NOMO-1 treated with DMSO at 0.1 percent for 48 hours (cell line): ENCODE data around the gene COL5A1.

Experiments
- DNase-seq: peaks from one replicate; lab custom pipeline; 2025; ENCODE audit not compliant: unreplicated experiment; lab: John Stamatoyannopoulos, UW

Gene COL5A1

GRCh38 chr9:134829356-134829937 lies 187.8 kb downstream of the COL5A1 start:
- DNase-seq: no peak

DNA sequence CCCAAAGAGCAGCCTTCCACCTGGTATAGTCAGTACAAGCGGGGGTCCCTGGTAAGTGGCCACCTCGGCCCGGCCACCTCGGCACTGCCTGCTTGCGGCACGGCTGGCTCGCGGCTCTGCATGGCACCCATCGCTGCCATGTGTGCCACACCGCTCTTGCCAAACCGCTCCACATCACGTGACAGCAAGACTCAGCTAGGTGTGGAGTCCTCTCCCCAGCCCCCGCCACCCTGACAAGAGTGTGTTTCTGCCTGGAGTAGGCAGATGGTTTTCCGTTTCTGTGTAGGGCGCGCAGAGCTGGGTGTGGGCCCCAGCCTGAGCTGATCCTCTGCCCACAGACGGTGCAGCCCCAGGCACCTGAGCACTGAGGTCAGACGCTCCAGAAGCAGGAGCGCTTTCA lies 188.5 kb downstream of the COL5A1 start:
- DNase-seq: no peak

DNA sequence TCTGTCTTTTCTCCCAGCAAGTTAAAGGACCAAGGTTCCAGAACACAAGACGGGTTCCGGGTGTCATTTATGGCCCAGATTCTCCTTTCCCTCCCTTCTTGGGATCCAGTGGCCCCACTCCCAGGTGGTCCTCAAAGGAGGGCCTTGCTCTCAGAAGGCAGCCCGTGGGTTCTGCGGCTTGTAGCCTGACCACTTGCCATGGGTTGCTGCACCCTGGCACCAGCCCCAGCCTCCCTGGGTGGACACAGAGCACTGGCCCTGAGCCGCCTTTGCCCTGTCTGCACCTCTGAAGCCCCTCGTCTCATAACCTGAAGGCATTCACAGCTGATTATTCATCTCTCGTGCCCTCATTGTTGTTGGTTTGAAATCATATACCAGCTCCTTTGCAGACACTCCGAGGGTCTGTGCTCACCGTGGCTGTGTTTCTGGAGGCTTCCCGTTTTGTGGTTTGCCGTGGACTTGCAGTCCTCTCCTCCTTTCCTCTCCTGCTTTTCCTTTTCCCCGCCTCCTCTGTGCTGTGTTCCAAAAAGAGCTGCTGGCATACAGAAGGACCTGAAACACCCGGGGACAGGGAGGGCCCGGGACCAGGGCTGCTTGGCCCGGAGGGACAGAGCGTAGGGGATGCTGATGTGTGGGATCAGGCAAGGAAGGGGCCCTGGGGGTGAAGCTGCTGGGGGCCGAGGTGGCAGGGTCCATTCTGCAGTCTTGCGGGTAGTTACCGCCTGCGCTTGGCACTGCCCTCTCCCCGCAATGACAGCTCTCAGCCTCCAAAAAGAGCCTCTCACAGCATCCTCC lies 189.5 kb downstream of the COL5A1 start:
- DNase-seq: no peak

- DNase-seq: no peak
Measured at GRCh38 chr9:134832471-134832870, 190.9 kb downstream of the COL5A1 start.

GRCh38 chr9:134833294-134833880 lies 191.8 kb downstream of the COL5A1 start:
- no peak for DNase-seq

- no peak for DNase-seq
Measured at GRCh38 chr9:134834217-134834956, 192.8 kb downstream of the COL5A1 start.

GRCh38 chr9:134834957-134835419 lies 193.4 kb downstream of the COL5A1 start:
- no peak for DNase-seq

- DNase-seq: no peak
Measured at GRCh38 chr9:134835448-134835847, 193.8 kb downstream of the COL5A1 start.

GRCh38 chr9:134835987-134836386 lies 194.4 kb downstream of the COL5A1 start:
- DNase-seq: no peak

GRCh38 chr9:134836406-134836970 lies 194.9 kb downstream of the COL5A1 start:
- no peak for DNase-seq

GRCh38 chr9:134837529-134837928 lies 195.9 kb downstream of the COL5A1 start:
- DNase-seq: no peak

DNA sequence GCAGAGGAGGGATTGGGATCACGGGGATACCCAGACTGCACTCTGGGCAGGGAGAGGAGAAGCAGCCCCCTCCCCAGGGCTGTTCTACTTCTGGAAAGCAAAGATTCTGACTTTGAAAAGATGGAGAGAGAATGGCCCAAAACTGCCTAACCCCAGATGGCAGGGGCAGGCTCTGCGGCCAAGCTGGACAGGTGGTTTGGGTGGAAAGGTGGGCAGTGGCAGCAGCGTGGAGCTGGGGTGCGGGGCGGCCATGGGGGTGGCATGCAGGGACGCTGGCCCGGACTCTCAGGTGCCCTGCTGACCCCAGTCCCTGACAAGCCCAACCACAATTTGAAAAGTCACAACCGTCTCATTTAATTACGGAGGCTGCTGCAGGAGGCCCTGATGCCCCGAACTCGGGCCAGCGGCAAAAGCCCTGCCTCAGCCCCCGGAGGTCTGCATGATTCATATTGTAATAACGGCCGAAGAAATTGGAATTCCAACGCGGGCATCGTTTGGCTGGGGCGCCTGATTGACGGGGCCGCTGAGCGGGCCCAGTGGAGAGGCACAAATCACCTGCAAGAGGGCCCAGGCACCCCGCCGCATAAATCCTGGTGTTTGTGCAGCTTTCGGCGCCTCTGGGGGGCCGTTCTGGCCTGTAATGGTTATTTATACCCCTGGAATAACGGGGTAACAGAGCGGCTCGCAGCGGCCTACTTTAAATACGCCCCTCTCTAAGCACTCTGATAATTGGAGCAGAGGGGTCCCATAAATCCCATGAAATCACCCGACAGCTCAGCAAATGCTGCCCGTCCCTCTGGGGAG lies 197.2 kb downstream of the COL5A1 start:
- DNase-seq: no peak

DNA sequence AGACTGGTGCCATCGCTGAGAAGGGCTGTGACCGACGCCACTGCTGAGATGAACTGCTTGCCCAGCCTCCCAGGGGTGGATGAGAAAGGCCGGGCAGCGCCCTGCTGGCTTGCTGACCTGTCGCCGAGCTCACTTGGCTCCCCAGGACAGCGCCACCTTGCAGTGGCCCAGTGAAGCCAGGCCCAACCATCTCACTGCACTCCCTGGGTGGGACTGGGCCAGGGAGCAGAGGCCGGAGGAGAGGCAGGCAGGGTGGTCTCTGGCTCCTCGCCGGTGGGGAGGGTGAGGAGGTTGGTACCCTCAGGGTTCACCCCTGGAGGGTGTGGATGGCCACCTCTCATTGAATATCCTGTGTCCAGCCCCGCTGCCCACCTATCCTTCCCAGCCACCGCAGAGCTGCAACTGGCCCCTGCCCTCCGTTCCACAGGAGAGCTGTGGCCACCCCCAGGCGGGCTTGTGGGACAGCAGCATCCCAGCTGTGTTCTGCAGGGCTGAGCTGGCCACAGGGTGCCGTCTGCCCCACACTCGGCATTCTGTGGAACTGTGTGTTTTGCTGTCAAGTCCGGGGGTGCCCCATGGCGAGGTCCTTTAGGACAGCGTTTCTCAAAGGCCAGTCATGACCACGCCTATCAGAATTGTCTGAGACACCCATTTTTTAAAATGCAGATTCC lies 198.0 kb downstream of the COL5A1 start:
- DNase-seq: no peak

DNA sequence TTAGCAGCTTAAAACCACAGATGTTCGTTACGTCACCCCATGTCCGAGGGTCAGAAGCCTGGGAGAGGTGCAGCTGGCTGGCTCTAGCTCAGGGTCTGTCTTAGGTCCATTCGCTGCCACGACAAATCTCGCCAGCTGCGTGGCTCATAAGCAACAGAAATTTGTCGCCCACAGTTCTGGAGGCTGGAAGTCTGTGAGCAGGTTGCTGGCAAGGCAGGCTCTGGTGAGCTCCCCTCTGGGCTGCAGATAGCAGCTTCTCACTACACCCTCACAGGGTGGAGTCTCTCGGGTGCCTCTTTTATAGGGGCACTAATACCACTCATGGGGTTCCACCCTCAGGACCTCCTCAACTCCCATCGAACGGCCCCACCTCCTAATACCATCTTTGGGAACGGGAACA lies 198.9 kb downstream of the COL5A1 start:
- DNase-seq: no peak

GRCh38 chr9:134841180-134841904 lies 199.7 kb downstream of the COL5A1 start:
- no peak for DNase-seq

DNA sequence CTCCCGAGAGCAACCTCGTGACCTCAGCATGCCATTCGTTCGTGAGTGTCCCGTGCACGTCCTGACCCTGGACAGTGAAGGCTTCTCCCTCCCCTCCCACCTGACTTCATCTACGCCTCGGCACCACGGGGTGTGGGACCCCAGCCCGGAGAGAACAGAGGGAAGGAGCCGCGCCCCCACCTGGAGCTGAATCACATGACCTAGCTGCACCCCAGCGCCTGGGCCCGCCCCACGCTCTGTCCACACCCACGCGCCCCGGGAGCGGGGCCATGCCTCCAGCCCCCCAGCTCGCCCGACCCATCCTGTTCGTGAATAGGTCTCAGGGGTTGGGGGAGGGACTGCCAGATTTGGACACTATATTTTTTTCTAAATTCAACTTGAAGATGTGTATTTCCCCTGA lies 200.7 kb downstream of the COL5A1 start:
- DNase-seq: no peak

- DNase-seq: no peak
Measured at GRCh38 chr9:134843740-134844139, 202.1 kb downstream of the COL5A1 start.

GRCh38 chr9:134844821-134845220 lies 203.2 kb downstream of the COL5A1 start:
- DNase-seq: no peak

DNA sequence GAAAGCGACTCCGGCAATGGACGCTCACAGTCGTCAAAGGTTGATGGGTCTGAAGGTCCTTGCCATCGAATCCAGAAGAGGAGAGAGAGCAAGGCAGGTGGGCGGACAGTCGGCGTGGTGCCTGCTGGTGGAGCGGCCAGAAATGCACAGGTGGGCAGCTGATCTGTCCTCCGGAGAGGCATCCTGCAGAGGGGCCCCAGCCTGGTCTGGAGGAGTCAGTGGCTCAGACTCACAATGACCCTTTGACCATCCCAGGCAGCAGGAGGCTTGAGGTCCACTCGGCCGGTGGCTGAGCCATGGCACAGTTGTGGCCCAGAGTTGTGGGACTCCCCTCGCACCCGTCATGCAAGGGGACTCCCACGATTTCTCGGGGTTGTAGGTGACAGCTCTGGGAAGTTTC lies 204.6 kb downstream of the COL5A1 start:
- DNase-seq: no peak
